Endothelial cell of umbilical vein (primary cell): ENCODE results near the gene CLIP3. TPM values are rescaled to one million over a fixed set of nuclear protein-coding genes. Genes with fewer than 3 reads are reported as not detected.

Experiments
- BruUV-seq: library from RNA; stranded (reverse); fragments of 400-500 nt; replicated peaks from 2 replicates; lab custom pipeline; 2021; lab: Mats Ljungman, UMichigan
- CTCF ChIA-PET: fragments of 300-600, 350-600 bp; sonication (Branson Sonifier 250); formaldehyde crosslinking; loops from one replicate; lab custom pipeline; 2021; ENCODE audit warnings: antibody characterized with exemption, inconsistent platforms; lab: Charles Lee
- POLR2A ChIA-PET: fragments of 300-600, 350-600 bp; sonication (Branson Sonifier 250); formaldehyde crosslinking; loops from one replicate; lab custom pipeline; 2021; ENCODE audit warnings: antibody characterized with exemption, inconsistent platforms; lab: Charles Lee
- DNase-seq: peaks from one replicate; pipeline ENCODE4 v3.0.0-alpha.2; 2011; ENCODE audit warnings: low read depth, low spot score
- FAIRE-seq: peaks from 2 replicates; lab custom pipeline; 2011; peaks lifted over from hg19 to GRCh38; lab: Jason Lieb, UNC
- H2AFZ ChIP-seq: 2 replicates; pipeline ENCODE4 v1.6.0; 2012; ENCODE audit warnings: low read depth, low read length, control low read depth, inconsistent platforms
- H3K27ac ChIP-seq: 2 replicates; pipeline ENCODE4 v1.5.1; 2011; ENCODE audit warnings: low read depth, mild to moderate bottlenecking, control low read depth, low read length, moderate library complexity; ENCODE audit not compliant: insufficient read depth
- H3K27me3 ChIP-seq, 2 experiments: 2 replicates each; pipeline versions ENCODE4 v1.6.0 to v1.6.1; 2011; ENCODE audit warnings: low read length in 2 of 2, mixed read lengths in 1 of 2; ENCODE audit not compliant: control insufficient read depth in 2 of 2, insufficient read depth in 2 of 2
- H3K36me3 ChIP-seq, 2 experiments: 2 replicates in 1 of 2; 3 replicates in 1 of 2; pipeline ENCODE4 v1.5.1; 2011; ENCODE audit warnings: low read length in 2 of 2, mild to moderate bottlenecking in 1 of 2, moderate library complexity in 1 of 2; ENCODE audit not compliant: control insufficient read depth in 2 of 2, insufficient read depth in 2 of 2; ENCODE audit errors: extremely low read depth in 1 of 2
- H3K4me1 ChIP-seq: 3 replicates; pipeline ENCODE4 v1.5.1; 2011; ENCODE audit warnings: mild to moderate bottlenecking, low read length; ENCODE audit not compliant: control insufficient read depth, insufficient read depth; ENCODE audit errors: extremely low read depth
- H3K4me2 ChIP-seq: 2 replicates; pipeline ENCODE4 v1.6.1; 2011; ENCODE audit warnings: low read length, control low read depth, mixed read lengths; ENCODE audit not compliant: insufficient read depth
- H3K4me3 ChIP-seq, 3 experiments: fragments of 200-600 bp in 1 of 3; sonication (generic), shearing (Covaris generic) in 1 of 3; replicated peaks in 1 of 3; 2 replicates each; pipeline ENCODE4 v1.5.1; 2011 to 2016; ENCODE audit warnings: control low read depth in 3 of 3, low read length in 3 of 3, mild to moderate bottlenecking in 2 of 3, inconsistent platforms in 1 of 3, low read depth in 1 of 3, moderate library complexity in 1 of 3; ENCODE audit not compliant: insufficient read depth in 1 of 3
- H3K79me2 ChIP-seq: 2 replicates; pipeline ENCODE4 v1.6.0; 2012; ENCODE audit warnings: low read length, inconsistent platforms; ENCODE audit not compliant: control insufficient read depth, insufficient read depth
- H3K9ac ChIP-seq: replicated peaks from 2 replicates; pipeline ENCODE3; 2011; ENCODE audit warnings: low read length, control low read depth; ENCODE audit not compliant: insufficient read depth; ENCODE audit errors: extremely low read depth
- H3K9me1 ChIP-seq: replicated peaks from 3 replicates; pipeline ENCODE4 v1.6.0; 2011; ENCODE audit warnings: mild to moderate bottlenecking, low read length; ENCODE audit not compliant: control insufficient read depth, insufficient read depth; ENCODE audit errors: extremely low read depth
- H3K9me3 ChIP-seq: replicated peaks from 2 replicates; pipeline ENCODE4 v1.5.1; 2012; ENCODE audit warnings: low read length, inconsistent platforms; ENCODE audit not compliant: control insufficient read depth, insufficient read depth
- H4K20me1 ChIP-seq: replicated peaks from 2 replicates; pipeline ENCODE3; 2011; ENCODE audit warnings: mild to moderate bottlenecking, low read length; ENCODE audit not compliant: control insufficient read depth, insufficient read depth; ENCODE audit errors: extremely low read depth
- EZH2 ChIP-seq: IDR thresholded peaks from 2 replicates; pipeline ENCODE4 v1.6.1; 2012; ENCODE audit warnings: borderline replicate concordance, low read depth, mild to moderate bottlenecking, moderate library complexity, low read length, inconsistent platforms; ENCODE audit not compliant: severe bottlenecking
- FOS ChIP-seq: IDR thresholded peaks from 2 replicates; pipeline ENCODE4 v1.6.1; 2011; ENCODE audit warnings: mild to moderate bottlenecking, low read length, moderate library complexity, borderline replicate concordance; ENCODE audit not compliant: insufficient read depth
- POLR2A ChIP-seq: IDR thresholded peaks from 2 replicates; pipeline ENCODE4 v1.6.1; 2012; ENCODE audit warnings: low read depth, mild to moderate bottlenecking, control low read depth, low read length
- dilution Hi-C: fragments of 300-500 bp; cut with MboI; formaldehyde crosslinking; loops from one replicate; pipeline ENCODE4 v1.15.0; 2019; ENCODE audit warnings: low sequenced_read_pairs; ENCODE audit not compliant: extremely low pct_ligation_motif_present
- intact Hi-C: fragments of 100-400 bp; cut with micrococcal nuclease; formaldehyde crosslinking; loops from one replicate; pipeline ENCODE4 v1.10.0; 2022
- polyA plus RNA-seq, 4 experiments: library from polyadenylated mRNA; depleted of rRNA in 3 of 4; stranded (reverse) in 3 of 4; unstranded in 1 of 4; fragments of >200 nt; gene quantifications; 2 replicates each; pipeline versions ENCODE4 v1.2.1 to v1.2.3, GENCODE V29; 2011 to 2012; ENCODE audit warnings: missing spikeins in 1 of 4
- total RNA-seq: library from RNA; stranded (reverse); gene quantifications from 2 replicates; pipeline ENCODE4 v1.2.3, GENCODE V29; 2021
- TF ChIP-seq, protein P1 (sequence below): IDR thresholded peaks from 2 replicates; pipeline ENCODE4 v1.6.1; 2011; ENCODE audit not compliant: insufficient read depth, insufficient read length
- TF ChIP-seq, protein P2 (sequence below), 2 donors: IDR thresholded peaks; 1 replicate in 1 of 2; 2 replicates in 1 of 2; pipeline ENCODE4 v1.5.1; 2011; ENCODE audit warnings: low read length in 2 of 2, mild to moderate bottlenecking in 2 of 2, moderate library complexity in 2 of 2, control low read depth in 1 of 2, inconsistent platforms in 1 of 2, low read depth in 1 of 2; ENCODE audit not compliant: insufficient read depth in 1 of 2; ENCODE audit errors: extremely low read depth in 1 of 2

The CLIP3 gene
- total and polyA plus RNA-seq, 2 donors (not counting 3 experiments of a cell fraction or from before 2014, with no cell fraction given) = 7.0 to 24.4 TPM

DNA sequence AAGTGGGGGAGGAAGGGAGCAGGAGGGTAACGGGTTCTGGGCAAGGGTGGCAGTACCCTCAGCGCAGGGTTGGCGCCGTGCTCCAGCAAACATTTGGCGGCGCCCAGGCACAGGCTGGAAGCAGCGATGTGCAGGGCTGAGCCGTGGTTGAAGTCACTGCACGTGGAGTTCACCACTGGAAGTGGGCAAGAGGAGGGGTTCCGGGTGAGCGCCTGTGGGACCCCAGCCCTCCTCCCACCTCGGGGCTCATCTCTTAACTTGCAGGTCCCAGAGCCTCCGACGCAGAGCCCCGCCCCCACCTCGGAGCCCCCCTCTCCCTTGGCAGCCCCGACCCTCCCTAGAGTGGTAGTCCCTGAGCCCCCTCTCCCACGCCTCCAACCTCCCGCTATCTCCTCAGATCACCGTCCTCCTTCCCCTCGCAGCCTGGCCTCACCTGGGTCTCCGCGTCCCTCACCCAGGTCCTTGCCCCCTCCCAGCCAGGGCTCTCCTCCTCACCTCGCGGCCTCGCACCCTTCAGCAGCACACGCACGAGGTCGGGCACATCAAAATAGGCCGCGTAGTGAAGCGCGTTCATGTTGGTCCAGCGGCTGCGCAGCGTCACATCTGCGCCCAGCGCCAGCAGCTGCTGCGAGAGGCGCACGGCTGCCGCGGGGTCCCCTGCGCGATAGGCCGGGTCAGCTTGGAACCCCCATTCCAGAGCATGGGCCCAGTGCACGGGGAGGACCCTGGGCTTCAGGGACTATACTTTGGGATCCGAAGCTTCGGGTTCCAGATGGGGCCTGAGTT is 6.4 kb downstream of the CLIP3 start:
- intact Hi-C loops = no loop called here
- H3K4me2 ChIP-seq = no peak overlapping the region
- H3K27ac ChIP-seq = no peak overlapping the region
- no peaks in the 10 kb centered on the region for H3K4me1 ChIP-seq
- H3K9me1 ChIP-seq = no peaks in the 10 kb centered on the region
- peaks cover 0 to 10% of the 10 kb centered on the region in 2 experiments for H3K36me3 ChIP-seq
- POLR2A ChIA-PET = no interaction called here
- H3K9ac ChIP-seq = no peak overlapping the region
- FAIRE-seq (no peak), DNase-seq (no peak)
- H3K9me3 ChIP-seq = no peaks in the 10 kb centered on the region
- H2AFZ ChIP-seq = no peak overlapping the region
- H3K27me3 ChIP-seq = no peaks in the 10 kb centered on the region
- H3K4me3 ChIP-seq = no peak overlapping the region
- H4K20me1 ChIP-seq = no peaks in the 10 kb centered on the region
- no peaks in the 10 kb centered on the region for H3K79me2 ChIP-seq
- CTCF ChIA-PET = no interaction called here
- BruUV-seq = no TSS peak
- TF ChIP-seq FOS = no peak
- TF ChIP-seq, protein P1, sequence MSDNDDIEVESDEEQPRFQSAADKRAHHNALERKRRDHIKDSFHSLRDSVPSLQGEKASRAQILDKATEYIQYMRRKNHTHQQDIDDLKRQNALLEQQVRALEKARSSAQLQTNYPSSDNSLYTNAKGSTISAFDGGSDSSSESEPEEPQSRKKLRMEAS = no peak
- no peak for TF ChIP-seq POLR2A
- TF ChIP-seq EZH2 = no peak
- TF ChIP-seq, protein P2, sequence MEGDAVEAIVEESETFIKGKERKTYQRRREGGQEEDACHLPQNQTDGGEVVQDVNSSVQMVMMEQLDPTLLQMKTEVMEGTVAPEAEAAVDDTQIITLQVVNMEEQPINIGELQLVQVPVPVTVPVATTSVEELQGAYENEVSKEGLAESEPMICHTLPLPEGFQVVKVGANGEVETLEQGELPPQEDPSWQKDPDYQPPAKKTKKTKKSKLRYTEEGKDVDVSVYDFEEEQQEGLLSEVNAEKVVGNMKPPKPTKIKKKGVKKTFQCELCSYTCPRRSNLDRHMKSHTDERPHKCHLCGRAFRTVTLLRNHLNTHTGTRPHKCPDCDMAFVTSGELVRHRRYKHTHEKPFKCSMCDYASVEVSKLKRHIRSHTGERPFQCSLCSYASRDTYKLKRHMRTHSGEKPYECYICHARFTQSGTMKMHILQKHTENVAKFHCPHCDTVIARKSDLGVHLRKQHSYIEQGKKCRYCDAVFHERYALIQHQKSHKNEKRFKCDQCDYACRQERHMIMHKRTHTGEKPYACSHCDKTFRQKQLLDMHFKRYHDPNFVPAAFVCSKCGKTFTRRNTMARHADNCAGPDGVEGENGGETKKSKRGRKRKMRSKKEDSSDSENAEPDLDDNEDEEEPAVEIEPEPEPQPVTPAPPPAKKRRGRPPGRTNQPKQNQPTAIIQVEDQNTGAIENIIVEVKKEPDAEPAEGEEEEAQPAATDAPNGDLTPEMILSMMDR (IDR thresholded peaks at IDR 0.05; ENCODE audit: extremely low read depth in 1 of 2, insufficient read depth in 1 of 2, low read depth in 1 of 2, low read length in 2 of 2) = no peak
- dilution Hi-C loops = no loop called here
